Heart left ventricle (tissue), 16 donors: ENCODE results near the gene PSMD9. TPM values are rescaled to one million over a fixed set of nuclear protein-coding genes. Genes with fewer than 3 reads are reported as not detected.

ENCODE experiments used
- ATAC-seq, 4 donors: fragments of 200-7000 bp; cut with Tn5 transposase; one replicate each; pipeline ENCODE4 v1.9.1; 2020 to 2022; ENCODE audit warnings: moderate library complexity in 4 of 4, mild to moderate bottlenecking in 3 of 4, moderate number of reproducible peaks in 1 of 4
- DNase-seq, 5 donors: peaks; one replicate each; pipeline ENCODE4 v3.0.0-alpha.2; 2020
- H3K27ac ChIP-seq, 12 donors: fragments of 200-600 bp; sonication (generic) in 4 of 12; one replicate each; pipeline versions ENCODE4 v1.5.0 to v1.8.0; 2016 to 2022; ENCODE audit warnings: mild to moderate bottlenecking in 2 of 12
- H3K27me3 ChIP-seq, 9 donors: fragments of 200-600 bp; sonication (generic) in 2 of 9; one replicate each; pipeline versions ENCODE4 v1.5.1 to v1.8.0; 2016 to 2022; ENCODE audit warnings: mild to moderate bottlenecking in 3 of 9
- H3K36me3 ChIP-seq, 9 donors: fragments of 200-600 bp; sonication (generic) in 2 of 9; one replicate each; pipeline versions ENCODE4 v1.5.0 to v1.8.0; 2018 to 2022; ENCODE audit warnings: mild to moderate bottlenecking in 2 of 9
- H3K4me1 ChIP-seq, 12 donors: fragments of 200-600 bp; sonication (generic) in 4 of 12; one replicate each; pipeline versions ENCODE4 v1.5.0 to v1.8.0; 2016 to 2022; ENCODE audit warnings: mild to moderate bottlenecking in 3 of 12
- H3K4me3 ChIP-seq, 12 donors: fragments of 200-600 bp; sonication (generic) in 4 of 12; one replicate each; pipeline versions ENCODE4 v1.5.0 to v1.8.0; 2017 to 2022; ENCODE audit warnings: mild to moderate bottlenecking in 9 of 12, moderate library complexity in 4 of 12
- H3K9me3 ChIP-seq, 12 donors: fragments of 200-600 bp; sonication (generic) in 4 of 12; one replicate each; pipeline versions ENCODE4 v1.5.0 to v1.8.0; 2016 to 2022; ENCODE audit warnings: mild to moderate bottlenecking in 1 of 12
- POLR2A ChIP-seq, 2 donors: fragments of 450-650 bp; IDR thresholded peaks; one replicate each; pipeline ENCODE4 v1.6.1; 2017; ENCODE audit warnings: antibody characterized with exemption in 2 of 2, mild to moderate bottlenecking in 2 of 2, moderate library complexity in 2 of 2
- WGBS, 4 donors: extraction: QIAGEN DNeasy Blood & Tissue Kit in 2 of 4; methylation state at CpG; one replicate each; pipeline versions ENCODE4 v1.1.5 to v1.1.7; 2013 to 2018; 5-methylcytosine and 5-hydroxymethylcytosine counted together
- intact Hi-C, 10 donors: fragments of 100-400 bp; cut with DNase I; formaldehyde crosslinking; loops; one replicate each; pipeline versions ENCODE4 v1.11.1 to v1.14.2; 2022
- polyA plus RNA-seq, 2 donors: library from polyadenylated mRNA; stranded (reverse); fragments of 200-250 nt; gene quantifications; one replicate each; pipeline ENCODE4 v1.2.3, GENCODE V29; 2013
- total RNA-seq, 9 donors: library from RNA; depleted of rRNA in 2 of 9; stranded (reverse); fragments of >200 nt in 2 of 9; fragmentation: NEBNext Ultra II Directional in 3 of 9; extraction: Animal tissue kit (Norgen Biotek cat#: 25700) in 3 of 9; gene quantifications; one replicate each; pipeline versions ENCODE4 v1.1.0 to v1.2.4, GENCODE V29; 2016 to 2023
- TF ChIP-seq, protein P1 (sequence below), 12 donors: fragments of 200-600 bp; sonication (generic) in 4 of 12; IDR thresholded peaks; one replicate each; pipeline versions ENCODE4 v1.5.0 to v1.8.0; 2018 to 2022; ENCODE audit warnings: antibody characterized with exemption in 12 of 12, mild to moderate bottlenecking in 5 of 12
- donor health status: ischemic (EF 13 %, LVEDD 7.1; RV severe dilation, severe dysfunction).
- donor health status: healthy with polysubstance abuse.
- donor health status: DM: no; HTN: yes; CAD: no.
- donor health status: DM: no; HTN: no; CAD: no.
- donor health status: ischemic (EF 25% LVEDD 6.9; RV normal size, moderate dysfunction).
- donor health status: ischemic (EF 25% LVEDD 5.7; RV mildly dilated, moderate dysfunction).
- donor health status: healthy.
- donor health status: DM: yes; HTN: yes; CAD: no.
- donor health status: ischemic (EF 35%, LVEDD 5.7; RV mildly dilated, moderate dysfunction).
- donor health status: nonischemic (EF 11% LVEDD 7.7; RV severe dilation, severe dysfunction).
- donor health status: DM: yes; HTN: yes; CAD: no.
- donor health status: PGD.
- donor health status: ischemic (EF 29% LVEDD 5.4; RV normal size, mild dysfunction).
- donor health status: nonischemic (EF 23%, LVEDD 6.1; RV moderate dilation, normal function).

Gene PSMD9
- total and polyA plus RNA-seq, 11 donors, result 24.8 to 133 (median 37.9) TPM

DNA sequence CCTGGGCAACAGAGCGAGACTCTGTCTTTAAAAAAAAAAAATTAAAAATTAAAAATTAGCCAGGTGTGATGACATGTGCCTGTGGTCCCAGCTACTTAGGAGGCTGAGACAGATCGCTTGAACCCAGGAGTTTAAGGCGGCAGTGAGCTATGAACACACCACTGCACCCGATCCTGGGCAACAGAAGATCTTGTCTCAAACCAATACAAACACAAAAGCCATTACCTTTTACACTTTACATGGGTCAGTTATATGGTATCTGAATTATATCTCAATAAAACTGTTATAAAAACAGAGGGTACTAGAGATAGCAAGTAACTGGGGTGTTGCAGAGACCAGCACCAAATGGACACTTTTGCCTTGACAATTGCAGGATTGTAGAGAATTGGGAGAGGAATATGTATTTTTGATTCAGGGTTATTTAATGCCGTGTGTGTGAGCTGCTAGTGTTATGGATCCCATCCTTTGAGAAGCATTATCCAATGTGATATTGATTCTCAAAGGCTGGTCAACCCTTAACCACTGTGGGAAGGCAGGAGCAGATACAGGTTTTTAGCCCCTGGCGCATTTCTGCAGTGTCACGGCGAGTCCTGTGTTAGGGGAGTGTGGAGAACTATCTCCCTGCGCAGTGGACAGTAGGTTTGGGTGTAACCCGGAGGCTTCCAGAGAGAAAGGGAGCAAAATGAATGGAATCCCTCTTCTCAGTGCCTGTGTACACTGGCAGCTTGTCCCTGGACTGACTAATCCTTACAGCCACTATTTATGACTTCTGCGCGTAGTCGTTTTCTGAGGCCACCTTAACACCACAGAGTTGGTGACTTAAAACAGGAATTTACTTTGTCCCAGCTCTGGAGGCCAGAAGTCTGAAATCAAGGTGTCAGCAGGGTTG is 4.3 kb downstream of the PSMD9 start:
- Histone ChIP-seq H3K36me3 (peaks cover 0 to 66% (median 38%) of the 10 kb centered on the region in 9 donors), H3K9me3 (no peaks in the 10 kb centered on the region), H3K4me3 (no peak overlapping the region), H3K27me3 (no peaks in the 10 kb centered on the region), H3K27ac (no peak overlapping the region), H3K4me1 (peaks cover 3 to 34% (median 17%) of the 10 kb centered on the region in 12 donors)
- no peak for DNase-seq
- WGBS, 4 donors, result 87 to 92% (median 91%) methylated on average over 13 of the region's 13 CpGs
- intact Hi-C loops, result loop anchor here in 3 of 10 donors (5.0 kb wide), 2 partner anchors 96 to 196 kb away; no protein-coding TSS in a partner anchor
- TF ChIP-seq, protein P1, sequence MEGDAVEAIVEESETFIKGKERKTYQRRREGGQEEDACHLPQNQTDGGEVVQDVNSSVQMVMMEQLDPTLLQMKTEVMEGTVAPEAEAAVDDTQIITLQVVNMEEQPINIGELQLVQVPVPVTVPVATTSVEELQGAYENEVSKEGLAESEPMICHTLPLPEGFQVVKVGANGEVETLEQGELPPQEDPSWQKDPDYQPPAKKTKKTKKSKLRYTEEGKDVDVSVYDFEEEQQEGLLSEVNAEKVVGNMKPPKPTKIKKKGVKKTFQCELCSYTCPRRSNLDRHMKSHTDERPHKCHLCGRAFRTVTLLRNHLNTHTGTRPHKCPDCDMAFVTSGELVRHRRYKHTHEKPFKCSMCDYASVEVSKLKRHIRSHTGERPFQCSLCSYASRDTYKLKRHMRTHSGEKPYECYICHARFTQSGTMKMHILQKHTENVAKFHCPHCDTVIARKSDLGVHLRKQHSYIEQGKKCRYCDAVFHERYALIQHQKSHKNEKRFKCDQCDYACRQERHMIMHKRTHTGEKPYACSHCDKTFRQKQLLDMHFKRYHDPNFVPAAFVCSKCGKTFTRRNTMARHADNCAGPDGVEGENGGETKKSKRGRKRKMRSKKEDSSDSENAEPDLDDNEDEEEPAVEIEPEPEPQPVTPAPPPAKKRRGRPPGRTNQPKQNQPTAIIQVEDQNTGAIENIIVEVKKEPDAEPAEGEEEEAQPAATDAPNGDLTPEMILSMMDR (IDR thresholded peaks at IDR 0.05), result no peak
- TF ChIP-seq POLR2A (IDR thresholded peaks at IDR 0.05), result no peak
- no peak for ATAC-seq

DNA sequence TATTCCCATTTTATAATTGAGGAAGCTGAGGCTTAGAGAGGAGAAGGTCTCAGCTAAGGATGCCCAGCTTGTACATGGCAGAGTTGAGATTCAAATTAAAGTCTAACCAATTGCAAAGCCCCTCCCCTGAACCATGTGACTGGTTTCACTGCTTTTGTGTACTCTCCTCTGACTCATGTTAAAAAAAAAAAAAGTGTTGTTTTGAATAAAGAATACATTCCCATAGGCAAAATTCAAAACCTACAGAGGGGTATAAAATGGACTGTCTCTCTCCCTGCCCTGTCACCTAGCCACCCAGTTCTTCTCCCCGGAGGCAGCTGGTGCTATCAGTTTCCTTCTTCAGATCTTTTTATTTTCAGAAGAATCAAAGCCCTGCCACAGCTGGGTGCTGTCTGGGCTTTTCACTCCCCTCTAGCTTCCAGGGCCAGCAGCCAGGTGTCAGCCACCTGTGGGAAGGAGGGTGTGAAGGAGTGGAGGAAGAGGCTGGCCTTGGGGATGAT is 5.4 kb downstream of the PSMD9 start:
- no peak for DNase-seq
- peaks cover 3 to 30% (median 17%) of the 10 kb centered on the region in 12 donors for H3K4me1 ChIP-seq
- H3K9me3 ChIP-seq, result no peaks in the 10 kb centered on the region
- intact Hi-C loops, result loop anchor here in 3 of 10 donors (5.0 kb wide), 2 partner anchors 97 to 197 kb away; no protein-coding TSS in a partner anchor
- no peak for ATAC-seq
- H3K36me3 ChIP-seq, result peaks cover 0 to 75% (median 48%) of the 10 kb centered on the region in 9 donors
- no peaks in the 10 kb centered on the region for H3K27me3 ChIP-seq
- TF ChIP-seq, protein P1 (IDR thresholded peaks at IDR 0.05), result no peak
- no peak for TF ChIP-seq POLR2A (IDR thresholded peaks at IDR 0.05)
- no peak overlapping the region for H3K4me3 ChIP-seq
- H3K27ac ChIP-seq, result no peak overlapping the region
- 52 to 57% (median 55%) methylated on average over 1 of the region's 1 CpG for WGBS, 4 donors

DNA sequence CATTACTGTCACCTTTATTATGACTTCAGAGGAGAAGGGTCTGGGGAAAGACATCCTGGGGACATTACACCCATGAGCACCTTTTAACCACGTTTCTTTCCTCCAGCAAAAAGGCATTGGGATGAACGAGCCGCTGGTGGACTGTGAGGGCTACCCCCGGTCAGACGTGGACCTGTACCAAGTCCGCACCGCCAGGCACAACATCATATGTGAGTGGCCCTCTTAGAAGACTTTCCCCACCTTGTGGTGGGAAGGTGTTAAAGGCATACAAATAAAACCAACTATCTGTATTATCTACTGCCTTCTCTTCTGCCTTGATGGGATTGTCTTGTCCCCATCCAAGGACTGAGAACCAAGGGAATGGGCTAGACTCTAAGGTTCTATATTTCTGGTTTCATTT is 6.0 kb downstream of the PSMD9 start:
- ATAC-seq (no peak), DNase-seq (no peak)
- Histone ChIP-seq H3K4me1 (peaks cover under 1 to 25% (median 13%) of the 10 kb centered on the region in 12 donors), H3K4me3 (no peak overlapping the region), H3K27ac (no peak overlapping the region), H3K9me3 (no peaks in the 10 kb centered on the region), H3K27me3 (no peaks in the 10 kb centered on the region), H3K36me3 (peaks cover 0 to 81% (median 54%) of the 10 kb centered on the region in 9 donors)
- WGBS, 4 donors, result 60 to 73% (median 64%) methylated on average over 7 of the region's 7 CpGs
- no peak for TF ChIP-seq POLR2A (IDR thresholded peaks at IDR 0.05)
- TF ChIP-seq, protein P1 (IDR thresholded peaks at IDR 0.05), result peak in 1 of 12 donors; percentile 6
- intact Hi-C loops, result loop anchor here in 3 of 10 donors (5.0 kb wide), 2 partner anchors 97 to 197 kb away; no protein-coding TSS in a partner anchor

DNA sequence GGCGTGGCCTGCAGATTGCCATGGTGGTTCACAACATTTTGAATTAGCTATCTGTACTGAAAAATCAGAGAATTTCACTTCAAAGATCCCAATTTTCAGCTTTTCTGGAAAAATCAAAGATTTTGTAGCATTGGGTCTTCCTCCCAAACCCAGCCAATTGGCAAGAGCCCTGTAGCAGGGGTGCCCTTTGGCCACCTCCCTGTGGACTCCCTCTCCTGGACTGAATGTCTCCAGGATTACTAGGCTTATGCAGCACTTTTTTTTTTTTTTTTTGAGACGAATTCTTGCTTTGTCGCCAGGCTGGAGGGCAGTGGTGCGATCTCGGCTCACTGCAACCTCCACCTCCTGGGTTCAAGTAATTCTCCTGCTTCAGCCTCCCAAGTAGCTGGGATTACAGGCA is 9.7 kb downstream of the PSMD9 start:
- Histone ChIP-seq H3K9me3 (no peaks in the 10 kb centered on the region), H3K27ac (no peak overlapping the region), H3K4me1 (peaks cover 0 to 11% (median 0%) of the 10 kb centered on the region in 12 donors), H3K36me3 (peaks cover 0 to 91% (median 85%) of the 10 kb centered on the region in 9 donors), H3K4me3 (no peak overlapping the region), H3K27me3 (no peaks in the 10 kb centered on the region)
- 91 to 97% (median 93%) methylated on average over 5 of the region's 5 CpGs for WGBS, 4 donors
- ATAC-seq (no peak), DNase-seq (no peak)
- no peak for TF ChIP-seq POLR2A (IDR thresholded peaks at IDR 0.05)
- TF ChIP-seq, protein P1 (IDR thresholded peaks at IDR 0.05), result no peak
- intact Hi-C loops, result no loop called here
